HCEC 1CT (cell line): ENCODE measurements around the gene PSRC1.

Experiments used
- DNase-seq: peaks from one replicate; pipeline ENCODE4 v3.0.0-alpha.2; 2017

Gene PSRC1

GRCh38 chr1:109242387-109242786, 40.6 kb downstream of the PSRC1 start:
- DNase-seq: no peak

GRCh38 chr1:109241841-109242345, 41.1 kb downstream of the PSRC1 start:
- DNase-seq: no peak

GRCh38 chr1:109241344-109241743, 41.6 kb downstream of the PSRC1 start:
- DNase-seq: no peak

- peak; percentile 29 for DNase-seq
These were observed 42.5 kb downstream of the PSRC1 start for GRCh38 chr1:109240158-109241152.

GRCh38 chr1:109239409-109240068, 43.4 kb downstream of the PSRC1 start:
- DNase-seq: peak; percentile 40

GRCh38 chr1:109239047-109239408, 43.9 kb downstream of the PSRC1 start:
- no peak for DNase-seq

GRCh38 chr1:109238382-109238781, 44.6 kb downstream of the PSRC1 start:
- no peak for DNase-seq

GRCh38 chr1:109237512-109237911, 45.4 kb downstream of the PSRC1 start:
- DNase-seq: no peak

GRCh38 chr1:109235137-109235536, 47.8 kb downstream of the PSRC1 start:
- no peak for DNase-seq

GRCh38 chr1:109231066-109231465, 51.9 kb downstream of the PSRC1 start:
- no peak for DNase-seq
